Adipocyte (in vitro differentiated cells): ENCODE measurements around the gene MZT2B.
"Not testable (repeated sequence)": the region's sequence is repeated elsewhere in the genome, so short reads cannot be mapped to it uniquely, and the experiment has no call there.

Experiments used
- DNase-seq: peaks from one replicate; pipeline ENCODE4 v3.0.0-alpha.2; 2015; ENCODE audit warnings: low read depth
- H3K27me3 ChIP-seq: replicated peaks from 2 replicates; pipeline ENCODE4 v1.7.0; 2013; ENCODE audit warnings: mild to moderate bottlenecking, low read length, moderate library complexity; ENCODE audit not compliant: control insufficient read depth, insufficient read depth
- H3K36me3 ChIP-seq: 2 replicates; pipeline ENCODE4 v1.7.0; 2013; ENCODE audit warnings: low read length, mild to moderate bottlenecking, moderate library complexity; ENCODE audit not compliant: control insufficient read depth, insufficient read depth, severe bottlenecking
- H3K4me1 ChIP-seq: 2 replicates; pipeline ENCODE4 v1.7.0; 2013; ENCODE audit warnings: mild to moderate bottlenecking, low read length, moderate library complexity; ENCODE audit not compliant: control insufficient read depth, insufficient read depth
- H3K4me3 ChIP-seq: 2 replicates; pipeline ENCODE4 v1.7.0; 2013; ENCODE audit warnings: mild to moderate bottlenecking, low read length, moderate library complexity
- H3K9ac ChIP-seq: 2 replicates; pipeline ENCODE4 v1.7.0; 2013; ENCODE audit warnings: mild to moderate bottlenecking, low read length, moderate library complexity
- H3K9me3 ChIP-seq: 2 replicates; pipeline ENCODE4 v1.7.0; 2013; ENCODE audit warnings: mild to moderate bottlenecking, low read length, moderate library complexity; ENCODE audit not compliant: control insufficient read depth

Gene MZT2B

DNA sequence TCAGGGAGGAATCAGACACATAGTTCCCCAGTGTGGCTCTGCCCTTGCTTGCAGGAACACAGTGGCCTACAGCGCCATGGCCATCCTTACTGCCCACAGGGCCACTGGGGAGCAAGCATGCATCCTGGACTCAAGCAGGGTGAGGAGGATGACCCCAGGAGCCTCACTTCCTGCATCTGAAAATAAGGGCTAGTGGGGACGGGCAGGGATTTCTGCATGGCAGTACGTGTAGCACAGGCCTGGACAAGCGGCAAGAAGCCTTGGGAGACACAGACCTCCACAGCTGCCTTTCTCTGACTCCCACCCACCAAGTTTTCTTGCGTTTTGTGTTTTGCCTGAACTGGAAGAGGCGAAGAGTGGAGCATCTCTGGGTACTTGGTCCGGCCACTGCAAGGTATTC, 19.6 kb upstream of the MZT2B start:
- not testable (repeated sequence) for H3K4me1 ChIP-seq, DNase-seq, H3K9me3 ChIP-seq, H3K9ac ChIP-seq, H3K27me3 ChIP-seq, H3K4me3 ChIP-seq
- peaks cover 43% of the 10 kb centered on the region for H3K36me3 ChIP-seq

DNA sequence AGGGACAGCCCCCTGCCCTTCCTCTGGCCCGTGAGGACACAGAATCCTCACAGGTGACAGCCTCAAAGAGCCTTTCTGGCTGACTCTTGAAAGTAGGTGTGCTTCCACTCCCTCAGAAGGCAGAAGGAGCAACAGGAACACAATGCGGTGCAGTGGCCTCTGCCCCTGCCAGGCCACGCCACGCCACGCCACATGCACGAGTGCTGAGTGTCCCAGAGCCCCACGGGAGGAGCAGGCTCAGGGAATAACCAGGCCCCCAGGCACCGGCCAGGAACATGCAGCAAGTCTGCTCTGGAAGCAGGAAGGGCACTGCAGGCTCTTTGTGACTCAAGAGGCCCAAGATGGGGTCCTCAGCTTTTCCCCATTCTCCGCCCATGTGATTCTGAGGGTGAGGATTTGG, 19.1 kb upstream of the MZT2B start:
- H3K36me3 ChIP-seq = peaks cover 48% of the 10 kb centered on the region
- no peak overlapping the region for H3K9ac ChIP-seq
- H3K9me3 ChIP-seq = no peaks in the 10 kb centered on the region
- H3K4me1 ChIP-seq = no peaks in the 10 kb centered on the region
- H3K4me3 ChIP-seq = no peak overlapping the region
- H3K27me3 ChIP-seq = no peaks in the 10 kb centered on the region
- DNase-seq = no peak

DNA sequence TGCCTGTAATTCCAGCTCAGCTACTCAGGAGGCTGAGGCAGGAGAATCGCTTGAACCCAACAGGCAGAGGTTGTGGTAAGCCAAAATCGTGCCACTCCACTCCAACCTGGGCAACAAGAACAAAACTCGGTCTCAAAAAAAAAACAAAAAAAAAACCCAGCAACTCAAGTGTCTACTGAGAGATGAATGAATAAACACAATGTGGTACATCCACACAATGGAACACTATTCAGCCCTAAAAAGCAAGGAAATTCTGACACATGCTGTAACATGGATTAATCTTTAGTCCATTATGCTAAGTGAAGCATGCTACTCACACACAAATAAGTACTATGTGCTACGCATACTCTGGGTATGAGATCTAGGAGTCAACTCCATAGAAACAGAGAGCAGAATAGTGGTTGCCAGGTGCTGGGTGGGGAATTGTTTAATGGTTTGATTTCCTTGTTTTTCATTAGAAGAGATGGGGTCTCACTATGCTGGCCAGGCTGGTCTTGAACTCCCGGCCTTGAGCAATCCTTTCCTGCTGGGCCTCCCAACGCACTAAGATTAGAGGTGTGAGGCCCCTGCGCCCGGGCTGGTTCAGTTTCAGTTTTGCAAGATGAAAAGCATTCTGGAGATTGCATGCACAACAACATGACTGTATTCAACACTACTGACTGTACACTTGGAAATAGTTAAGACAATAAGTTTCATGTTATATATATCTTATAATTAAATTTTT, 16.6 kb upstream of the MZT2B start:
- no peak overlapping the region for H3K9ac ChIP-seq
- DNase-seq = no peak
- H3K36me3 ChIP-seq = peaks cover 53% of the 10 kb centered on the region
- no peak overlapping the region for H3K4me3 ChIP-seq
- no peaks in the 10 kb centered on the region for H3K27me3 ChIP-seq
- H3K9me3 ChIP-seq = no peaks in the 10 kb centered on the region
- no peaks in the 10 kb centered on the region for H3K4me1 ChIP-seq

DNA sequence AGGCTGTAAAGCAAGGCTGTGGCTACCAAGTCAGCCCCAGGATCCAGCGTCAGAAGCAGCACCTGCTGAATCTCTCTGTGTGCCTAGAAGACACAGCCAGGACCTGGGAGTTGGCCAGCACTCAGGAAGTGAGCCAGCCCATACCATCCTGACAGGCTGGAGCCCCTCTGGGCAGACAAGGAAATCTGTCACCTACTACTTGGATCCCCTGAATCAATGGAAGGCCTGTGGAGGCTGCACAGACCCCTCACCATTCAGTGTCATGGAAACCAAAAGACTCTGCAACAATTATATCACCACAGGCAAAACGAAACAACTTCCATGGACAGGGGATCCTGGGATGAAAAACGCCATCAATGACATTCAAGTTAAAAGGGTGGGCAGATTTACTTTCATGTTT, 15.5 kb upstream of the MZT2B start:
- H3K36me3 ChIP-seq = peaks cover 59% of the 10 kb centered on the region

DNA sequence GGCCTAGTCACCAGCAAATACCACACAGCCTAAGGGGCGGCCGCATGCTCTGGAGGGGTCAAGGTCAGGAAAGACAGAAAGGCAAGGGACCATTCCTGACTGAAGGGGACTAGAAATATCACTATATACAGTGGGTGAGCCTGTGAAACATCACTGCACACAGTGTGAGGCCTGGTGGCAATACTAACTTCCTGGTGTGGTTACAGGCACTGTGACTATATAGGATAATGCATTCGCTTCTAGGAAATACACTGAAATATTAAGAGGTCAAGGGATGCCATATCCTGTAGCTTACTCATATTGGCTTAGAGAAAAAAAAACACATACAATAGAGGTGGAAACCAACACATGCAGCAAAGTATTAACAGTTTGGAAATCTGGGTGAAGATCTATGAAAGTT, 12.9 kb upstream of the MZT2B start:
- peaks cover 72% of the 10 kb centered on the region for H3K36me3 ChIP-seq
- H3K27me3 ChIP-seq, H3K4me1 ChIP-seq, H3K9me3 ChIP-seq, H3K9ac ChIP-seq, H3K4me3 ChIP-seq, DNase-seq: not testable (repeated sequence)

More for the DNA sequence above, 15.5 kb upstream of the MZT2B start:
- H3K27me3 ChIP-seq, H3K4me3 ChIP-seq, H3K9ac ChIP-seq, DNase-seq, H3K9me3 ChIP-seq, H3K4me1 ChIP-seq: not testable (repeated sequence)

DNA sequence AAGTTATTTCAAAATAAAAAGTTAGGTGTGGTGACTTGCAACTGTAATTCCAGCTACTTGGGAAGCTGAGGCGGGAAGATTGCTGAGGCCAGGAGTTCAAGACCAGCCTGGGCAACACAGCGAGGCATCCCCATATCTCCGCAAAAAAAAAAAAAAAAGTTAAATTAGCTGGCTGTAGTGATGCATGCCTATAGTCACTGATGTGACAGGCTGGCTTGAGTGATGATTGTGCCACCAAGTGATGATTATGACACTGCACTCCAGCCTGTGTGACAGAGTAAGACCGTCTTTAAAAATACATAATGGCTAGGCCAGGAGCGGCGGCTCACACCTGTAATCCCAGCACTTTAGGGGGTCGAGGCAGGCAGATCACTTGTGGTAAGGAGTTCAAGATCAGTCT, 12.2 kb upstream of the MZT2B start:
- Histone ChIP-seq H3K36me3 (peaks cover 74% of the 10 kb centered on the region), H3K27me3 (no peaks in the 10 kb centered on the region), H3K4me3 (no peak overlapping the region), H3K4me1 (peaks cover 4% of the 10 kb centered on the region), H3K9ac (no peak overlapping the region), H3K9me3 (no peaks in the 10 kb centered on the region)
- no peak for DNase-seq

DNA sequence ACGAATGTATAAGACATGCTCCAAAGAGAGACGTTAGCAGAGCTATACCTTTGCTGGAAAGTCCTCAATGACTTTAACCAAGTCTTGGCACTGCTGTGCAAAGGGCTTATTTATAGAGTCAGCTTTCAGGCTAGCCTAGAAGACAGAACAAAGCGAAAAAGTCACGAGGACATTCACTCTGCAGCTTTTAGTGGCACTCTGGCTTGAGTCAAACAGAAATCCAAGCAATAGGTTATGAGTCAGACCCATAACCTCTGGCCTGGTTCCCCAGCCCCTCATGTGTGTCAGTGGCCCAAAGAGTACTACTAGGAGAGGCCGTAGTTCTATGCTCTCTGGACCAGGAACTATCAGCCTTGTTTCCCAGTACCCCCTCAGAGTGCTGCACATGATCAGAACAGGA, 7.2 kb upstream of the MZT2B start:
- not testable (repeated sequence) for H3K9me3 ChIP-seq, DNase-seq, H3K4me3 ChIP-seq, H3K4me1 ChIP-seq, H3K9ac ChIP-seq, H3K27me3 ChIP-seq
- H3K36me3 ChIP-seq = peaks cover 51% of the 10 kb centered on the region

DNA sequence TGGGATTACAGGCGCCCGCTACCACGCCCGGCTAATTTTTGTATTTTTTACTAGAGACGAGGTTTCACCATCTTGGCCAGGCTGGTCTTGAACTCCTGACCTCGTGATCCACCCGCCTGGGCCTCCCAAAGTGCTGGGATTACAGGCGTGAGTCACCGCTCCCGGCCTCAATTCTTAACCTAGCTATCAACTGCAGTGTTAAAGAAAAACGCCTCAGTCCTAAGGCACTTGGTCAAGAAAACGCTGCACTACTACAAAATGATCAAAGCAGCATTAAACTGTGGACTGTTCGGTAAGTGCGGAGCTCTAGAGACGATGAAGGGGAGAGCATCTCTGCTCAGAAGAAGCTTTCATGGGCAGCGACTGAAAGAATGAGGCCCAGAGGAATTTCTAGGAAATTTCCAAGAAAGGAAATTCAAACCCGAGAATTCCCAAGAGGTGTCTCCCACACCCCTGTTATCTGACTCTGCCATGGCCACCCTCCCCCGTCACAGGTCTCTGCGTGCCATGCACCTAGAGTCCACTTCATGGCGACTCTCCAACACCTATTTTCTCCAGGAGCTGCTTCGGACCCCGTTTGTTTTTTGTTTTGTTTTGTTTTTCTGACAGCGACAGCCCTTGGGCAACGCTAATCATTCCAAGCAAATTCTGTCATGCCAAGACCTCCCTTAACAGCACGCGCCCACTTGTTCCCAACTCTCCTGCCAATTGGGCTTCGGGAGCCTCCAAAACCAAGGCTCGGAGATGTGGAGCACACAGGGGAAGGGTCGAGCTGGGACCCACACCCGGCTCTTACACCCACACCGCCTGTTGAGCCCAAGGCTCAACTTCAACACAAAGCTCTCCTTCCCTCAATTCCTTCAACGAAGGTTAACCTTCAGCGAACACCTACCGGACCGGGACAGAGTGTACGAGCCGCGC, 1.4 kb upstream of the MZT2B start:
- H3K9me3 ChIP-seq, H3K4me1 ChIP-seq, H3K36me3 ChIP-seq, H3K27me3 ChIP-seq: not testable (repeated sequence)
- H3K4me3 ChIP-seq = peak overlapping the region; percentile 98
- H3K9ac ChIP-seq = peak overlapping the region; percentile 93
- DNase-seq = peak; percentile 9

DNA sequence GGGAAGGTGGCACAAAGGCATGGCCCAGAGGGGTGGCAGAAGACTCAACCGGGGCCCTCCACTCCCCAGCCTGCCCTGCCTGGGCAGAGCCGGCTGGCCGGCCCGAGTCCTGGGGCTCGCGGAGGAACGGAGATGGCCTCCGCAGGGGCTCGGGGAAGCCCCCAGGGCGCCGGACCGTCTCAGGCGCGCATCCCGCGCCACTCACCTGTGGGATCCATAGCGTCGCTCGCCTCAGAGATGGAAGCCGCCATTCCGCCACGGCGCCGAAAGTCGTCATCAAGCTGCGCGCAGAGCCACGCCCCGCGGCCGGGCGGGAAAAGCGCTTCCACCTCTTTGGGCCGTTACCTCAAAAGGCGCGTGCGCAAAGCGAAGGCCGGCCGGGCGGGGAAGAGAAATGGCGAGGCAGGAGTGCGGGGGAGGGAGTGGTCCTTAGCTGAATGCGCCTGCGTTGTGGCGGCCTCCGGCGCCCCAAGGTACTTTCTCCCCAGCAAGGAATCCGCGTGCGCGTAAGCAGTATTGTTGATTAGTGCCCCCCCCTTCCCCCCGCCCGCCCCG, 660 bp upstream of the MZT2B start, which contains the start of gene SMPD4:
Gene SMPD4, minus strand, starts transcription at position 278 of the 555 bp plus-strand sequence. CDS start 5,010 bp downstream, outside the sequence.
- Histone ChIP-seq H3K9ac (peak within 1 kb of the TSS; percentile 93), H3K27me3 (no peaks in the 10 kb centered on the region), H3K36me3 (no peaks in the 10 kb centered on the region), H3K9me3 (no peaks in the 10 kb centered on the region), H3K4me3 (peak within 1 kb of the TSS; percentile 98), H3K4me1 (peaks cover 6% of the 10 kb centered on the region)
- DNase-seq = peak; percentile 99

DNA sequence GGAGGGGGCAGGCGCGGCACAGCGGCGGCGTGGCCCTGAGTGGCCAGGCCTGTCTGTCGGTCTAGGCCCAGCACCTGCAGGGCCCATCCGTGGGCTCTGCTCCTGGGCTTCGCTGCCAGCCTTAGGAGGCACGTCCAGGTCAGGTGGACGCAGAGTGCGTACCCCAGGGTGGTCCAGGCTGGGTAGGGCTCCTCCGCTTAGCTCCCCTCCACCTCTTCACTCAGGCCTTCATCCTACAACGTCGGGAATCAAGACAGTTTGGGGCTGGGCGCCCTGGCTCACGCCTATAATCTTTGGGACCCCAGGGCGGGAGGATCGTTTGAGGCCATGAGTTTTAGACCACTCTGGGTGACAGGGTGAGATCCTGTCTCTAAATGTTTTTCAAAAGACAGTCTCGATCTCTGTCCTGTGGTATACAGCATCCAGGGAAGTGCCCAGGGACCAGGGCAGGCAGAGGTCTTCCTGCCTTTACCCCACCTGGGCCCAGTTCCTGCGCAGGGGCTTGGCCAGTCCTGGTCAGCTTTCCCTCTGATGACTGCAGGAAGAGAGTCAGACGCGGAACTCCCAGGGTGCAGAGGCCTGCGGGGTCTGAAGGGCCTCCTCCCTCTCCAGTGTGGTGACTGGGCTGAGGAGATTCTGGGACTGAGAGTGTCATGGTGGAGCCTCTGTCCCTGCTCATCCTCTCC, 907 bp downstream of the MZT2B start:
- H3K4me3 ChIP-seq = peak overlapping the region; percentile 77
- not testable (repeated sequence) for H3K27me3 ChIP-seq, H3K9me3 ChIP-seq, DNase-seq, H3K36me3 ChIP-seq, H3K4me1 ChIP-seq
- peak overlapping the region; percentile 82 for H3K9ac ChIP-seq
